Neural progenitor cell (in vitro differentiated cells): ENCODE data around the gene DIABLO.

Experiments
- EZH2 ChIP-seq: fragments of 200-600 bp; sonication (generic); IDR thresholded peaks from 2 replicates; pipeline ENCODE4 v1.6.1; 2017; ENCODE audit warnings: antibody characterized with exemption, mild to moderate bottlenecking, moderate library complexity
- TF ChIP-seq, protein P1 (sequence below): fragments of 200-600 bp; sonication (generic); IDR thresholded peaks from 2 replicates; pipeline ENCODE4 v1.5.1; 2017; ENCODE audit warnings: antibody characterized with exemption, mild to moderate bottlenecking

GRCh38 chr12:122185494-122186082 is 40.3 kb downstream of the DIABLO start:
- TF ChIP-seq, protein P1, sequence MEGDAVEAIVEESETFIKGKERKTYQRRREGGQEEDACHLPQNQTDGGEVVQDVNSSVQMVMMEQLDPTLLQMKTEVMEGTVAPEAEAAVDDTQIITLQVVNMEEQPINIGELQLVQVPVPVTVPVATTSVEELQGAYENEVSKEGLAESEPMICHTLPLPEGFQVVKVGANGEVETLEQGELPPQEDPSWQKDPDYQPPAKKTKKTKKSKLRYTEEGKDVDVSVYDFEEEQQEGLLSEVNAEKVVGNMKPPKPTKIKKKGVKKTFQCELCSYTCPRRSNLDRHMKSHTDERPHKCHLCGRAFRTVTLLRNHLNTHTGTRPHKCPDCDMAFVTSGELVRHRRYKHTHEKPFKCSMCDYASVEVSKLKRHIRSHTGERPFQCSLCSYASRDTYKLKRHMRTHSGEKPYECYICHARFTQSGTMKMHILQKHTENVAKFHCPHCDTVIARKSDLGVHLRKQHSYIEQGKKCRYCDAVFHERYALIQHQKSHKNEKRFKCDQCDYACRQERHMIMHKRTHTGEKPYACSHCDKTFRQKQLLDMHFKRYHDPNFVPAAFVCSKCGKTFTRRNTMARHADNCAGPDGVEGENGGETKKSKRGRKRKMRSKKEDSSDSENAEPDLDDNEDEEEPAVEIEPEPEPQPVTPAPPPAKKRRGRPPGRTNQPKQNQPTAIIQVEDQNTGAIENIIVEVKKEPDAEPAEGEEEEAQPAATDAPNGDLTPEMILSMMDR = no peak
- no peak for TF ChIP-seq EZH2
